ENCODE data around the gene FSTL3.

GRCh38 chr19:674282-675151, 1.7 kb upstream of the FSTL3 start:
- TF ChIP-seq TARDBP (IDR thresholded peaks at IDR 0.05) = no peak
- TF ChIP-seq CTBP1 (IDR thresholded peaks at IDR 0.05; ENCODE audit: borderline replicate concordance) = no peak

Measured in HEK293T (cell line).